Astrocyte (in vitro differentiated cells and primary cell): ENCODE measurements around the gene PPP2R5B. TPM values are rescaled to one million over a fixed set of nuclear protein-coding genes. Genes with fewer than 3 reads are reported as not detected.

Experiments
- DNase-seq: peaks from one replicate; pipeline ENCODE4 v3.0.0-alpha.2; 2010; ENCODE audit warnings: low read depth
- FAIRE-seq: peaks from 2 replicates; lab custom pipeline; 2011; peaks lifted over from hg19 to GRCh38; lab: Jason Lieb, UNC
- H2AFZ ChIP-seq: 2 replicates; pipeline ENCODE4 v1.6.0; 2012; ENCODE audit warnings: low read depth, low read length, inconsistent platforms
- H3K27ac ChIP-seq: 2 replicates; pipeline ENCODE4 v1.5.1; 2011; ENCODE audit warnings: low read depth, low read length, inconsistent platforms
- H3K27me3 ChIP-seq: 2 replicates; pipeline ENCODE4 v1.6.0; 2011; ENCODE audit warnings: low read length, inconsistent platforms; ENCODE audit not compliant: insufficient read depth
- H3K36me3 ChIP-seq: 2 replicates; pipeline ENCODE4 v1.5.1; 2011; ENCODE audit warnings: low read length, inconsistent platforms; ENCODE audit not compliant: insufficient read depth
- H3K4me1 ChIP-seq: 2 replicates; pipeline ENCODE4 v1.5.1; 2011; ENCODE audit warnings: low read length, inconsistent platforms; ENCODE audit not compliant: insufficient read depth
- H3K4me2 ChIP-seq: 2 replicates; pipeline ENCODE4 v1.6.0; 2012; ENCODE audit warnings: low read length, inconsistent platforms
- H3K4me3 ChIP-seq: 2 replicates; pipeline ENCODE4 v1.5.1; 2011; ENCODE audit warnings: low read depth, mild to moderate bottlenecking, low read length, inconsistent platforms; ENCODE audit not compliant: insufficient read depth
- H3K79me2 ChIP-seq: 2 replicates; pipeline ENCODE4 v1.6.0; 2012; ENCODE audit warnings: mild to moderate bottlenecking, low read length, inconsistent platforms; ENCODE audit not compliant: insufficient read depth
- H3K9ac ChIP-seq: 2 replicates; pipeline ENCODE4 v1.6.0; 2012; ENCODE audit warnings: mild to moderate bottlenecking, low read length, inconsistent platforms
- H3K9me3 ChIP-seq: 2 replicates; pipeline ENCODE4 v1.5.1; 2012; ENCODE audit warnings: low read depth, mild to moderate bottlenecking, low read length, inconsistent platforms; ENCODE audit not compliant: insufficient read depth
- H4K20me1 ChIP-seq: 2 replicates; pipeline ENCODE4 v1.6.0; 2012; ENCODE audit warnings: low read length, inconsistent platforms; ENCODE audit not compliant: insufficient read depth
- H3K27ac Mint-ChIP-seq: one replicate; pipeline ENCODE4 v1.8.0; 2021; ENCODE audit warnings: mild to moderate bottlenecking, mixed read lengths; ENCODE audit not compliant: unreplicated experiment
- H3K27me3 Mint-ChIP-seq: one replicate; pipeline ENCODE4 v1.8.0; 2021; ENCODE audit warnings: low read depth, mixed read lengths; ENCODE audit not compliant: unreplicated experiment
- H3K36me3 Mint-ChIP-seq: one replicate; pipeline ENCODE4 v1.8.0; 2021; ENCODE audit warnings: low read depth, mixed read lengths; ENCODE audit not compliant: unreplicated experiment
- H3K4me1 Mint-ChIP-seq: one replicate; pipeline ENCODE4 v1.8.0; 2021; ENCODE audit warnings: low read depth, mixed read lengths; ENCODE audit not compliant: unreplicated experiment
- H3K4me3 Mint-ChIP-seq: one replicate; pipeline ENCODE4 v1.8.0; 2021; ENCODE audit warnings: mild to moderate bottlenecking, moderate library complexity, mixed read lengths; ENCODE audit not compliant: unreplicated experiment
- H3K9me3 Mint-ChIP-seq: one replicate; pipeline ENCODE4 v1.8.0; 2021; ENCODE audit warnings: mild to moderate bottlenecking, mixed read lengths; ENCODE audit not compliant: unreplicated experiment
- EZH2 ChIP-seq: IDR thresholded peaks from 2 replicates; pipeline ENCODE4 v1.6.1; 2012; ENCODE audit warnings: mild to moderate bottlenecking, low read length, inconsistent platforms; ENCODE audit not compliant: insufficient read depth
- total RNA-seq: library from RNA; stranded (reverse); gene quantifications from 2 replicates; pipeline ENCODE4 v1.2.1, GENCODE V29; 2021
- TF ChIP-seq, protein P1 (sequence below): IDR thresholded peaks from 2 replicates; pipeline ENCODE4 v1.5.1; 2011; ENCODE audit warnings: low read depth, mild to moderate bottlenecking, inconsistent platforms, low read length, moderate library complexity; ENCODE audit not compliant: insufficient read depth

Gene PPP2R5B
- total RNA-seq, 1 donor from 2014 or later = 24.1 TPM

DNA sequence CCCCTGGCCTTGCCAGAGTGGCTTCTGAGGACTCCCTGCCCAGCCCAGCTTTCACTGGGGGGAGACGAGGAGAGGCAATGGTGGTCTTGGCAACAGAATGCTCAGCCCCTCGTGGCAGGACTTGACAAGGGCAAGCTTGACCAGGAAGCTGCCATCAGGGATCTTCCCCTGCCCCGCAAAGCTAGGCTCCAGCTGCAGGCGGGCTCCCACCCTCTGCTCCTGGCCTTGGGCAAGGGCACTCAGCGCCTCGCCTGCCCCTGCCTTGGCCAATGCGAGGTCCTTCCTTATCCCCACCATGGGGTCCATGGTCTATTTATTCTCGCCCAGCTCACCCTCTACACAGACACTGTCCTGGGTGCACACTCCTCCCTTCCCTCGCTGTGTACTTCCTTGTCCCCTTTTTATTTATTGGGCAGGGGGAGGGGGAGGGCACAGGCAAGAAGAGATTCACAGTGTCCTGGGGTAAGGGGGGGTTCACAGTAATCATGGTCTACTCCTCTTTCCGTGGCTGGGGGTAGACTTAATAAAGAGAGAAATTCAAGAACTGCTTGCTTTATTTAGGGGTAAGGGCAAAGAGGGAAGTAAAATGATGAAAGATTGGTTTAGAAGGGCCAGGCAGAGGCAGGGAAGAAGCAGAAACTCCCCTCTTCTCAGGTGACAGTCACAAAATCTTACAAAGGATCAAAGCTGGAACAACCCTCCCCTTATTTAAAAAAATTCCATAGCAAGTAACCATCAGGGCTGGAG is 9.6 kb downstream of the PPP2R5B start:
- H3K36me3 Mint-ChIP-seq = peaks cover 37% of the 10 kb centered on the region
- H3K27me3 Mint-ChIP-seq = peaks cover 14% of the 10 kb centered on the region
- H3K4me1 Mint-ChIP-seq = peaks cover 13% of the 10 kb centered on the region
- no peaks in the 10 kb centered on the region for H3K4me1 ChIP-seq
- no peak overlapping the region for H3K27ac Mint-ChIP-seq
- DNase-seq (no peak), FAIRE-seq (no peak)
- peaks cover 9% of the 10 kb centered on the region for H4K20me1 ChIP-seq
- H2AFZ ChIP-seq = no peak overlapping the region
- H3K79me2 ChIP-seq = no peaks in the 10 kb centered on the region
- no peaks in the 10 kb centered on the region for H3K9me3 ChIP-seq
- H3K4me2 ChIP-seq = no peak overlapping the region
- peaks cover 19% of the 10 kb centered on the region for H3K36me3 ChIP-seq
- TF ChIP-seq EZH2 = no peak
- TF ChIP-seq, protein P1, sequence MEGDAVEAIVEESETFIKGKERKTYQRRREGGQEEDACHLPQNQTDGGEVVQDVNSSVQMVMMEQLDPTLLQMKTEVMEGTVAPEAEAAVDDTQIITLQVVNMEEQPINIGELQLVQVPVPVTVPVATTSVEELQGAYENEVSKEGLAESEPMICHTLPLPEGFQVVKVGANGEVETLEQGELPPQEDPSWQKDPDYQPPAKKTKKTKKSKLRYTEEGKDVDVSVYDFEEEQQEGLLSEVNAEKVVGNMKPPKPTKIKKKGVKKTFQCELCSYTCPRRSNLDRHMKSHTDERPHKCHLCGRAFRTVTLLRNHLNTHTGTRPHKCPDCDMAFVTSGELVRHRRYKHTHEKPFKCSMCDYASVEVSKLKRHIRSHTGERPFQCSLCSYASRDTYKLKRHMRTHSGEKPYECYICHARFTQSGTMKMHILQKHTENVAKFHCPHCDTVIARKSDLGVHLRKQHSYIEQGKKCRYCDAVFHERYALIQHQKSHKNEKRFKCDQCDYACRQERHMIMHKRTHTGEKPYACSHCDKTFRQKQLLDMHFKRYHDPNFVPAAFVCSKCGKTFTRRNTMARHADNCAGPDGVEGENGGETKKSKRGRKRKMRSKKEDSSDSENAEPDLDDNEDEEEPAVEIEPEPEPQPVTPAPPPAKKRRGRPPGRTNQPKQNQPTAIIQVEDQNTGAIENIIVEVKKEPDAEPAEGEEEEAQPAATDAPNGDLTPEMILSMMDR = no peak
- H3K27me3 ChIP-seq = peaks cover 2% of the 10 kb centered on the region
- H3K9me3 Mint-ChIP-seq = no peaks in the 10 kb centered on the region
- H3K4me3 ChIP-seq = no peak overlapping the region
- H3K27ac ChIP-seq = no peak overlapping the region
- no peak overlapping the region for H3K4me3 Mint-ChIP-seq
- H3K9ac ChIP-seq = no peak overlapping the region

DNA sequence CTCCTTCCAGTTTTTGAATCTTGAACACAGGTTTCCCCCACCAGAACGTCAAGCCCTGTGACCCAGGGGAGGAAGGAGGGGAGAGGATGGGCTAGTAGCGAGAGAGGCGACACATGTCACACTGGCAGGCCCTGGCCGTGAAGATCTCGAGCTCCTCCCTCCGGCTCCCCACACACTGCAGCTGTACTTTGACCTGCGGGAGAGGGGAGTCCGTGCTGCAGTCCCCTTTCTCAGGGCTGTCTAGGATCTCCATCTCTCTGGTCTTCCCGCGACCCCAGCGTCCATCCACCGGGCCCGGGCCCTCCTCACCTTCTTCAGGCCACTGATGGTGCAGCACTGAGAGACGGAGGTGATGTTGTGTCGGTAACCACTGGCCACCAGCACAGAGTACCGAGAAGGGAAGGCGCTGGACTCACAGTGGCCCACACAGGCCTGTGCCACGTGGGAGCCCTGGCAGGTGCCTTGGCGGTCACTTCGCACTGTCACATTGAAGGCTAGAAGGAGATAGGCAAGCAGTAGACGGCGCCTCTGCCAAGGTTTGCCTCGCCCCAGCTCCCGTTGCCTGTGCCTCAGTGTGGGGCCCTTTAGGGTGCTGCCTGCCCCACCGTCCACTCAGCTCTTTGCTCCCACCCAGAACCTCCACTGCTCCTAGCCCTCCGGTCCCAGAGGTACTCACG is 10.3 kb downstream of the PPP2R5B start:
- no peak for DNase-seq
- H3K36me3 Mint-ChIP-seq = peaks cover 33% of the 10 kb centered on the region
- Histone ChIP-seq H3K4me3 (no peak overlapping the region), H3K4me2 (no peak overlapping the region), H3K9ac (no peak overlapping the region), H3K79me2 (no peaks in the 10 kb centered on the region), H2AFZ (no peak overlapping the region), H3K4me1 (no peaks in the 10 kb centered on the region), H3K9me3 (no peaks in the 10 kb centered on the region), H3K27me3 (peaks cover 2% of the 10 kb centered on the region), H3K27ac (no peak overlapping the region), H3K36me3 (peaks cover 17% of the 10 kb centered on the region), H4K20me1 (peaks cover 6% of the 10 kb centered on the region)
- H3K9me3 Mint-ChIP-seq = no peaks in the 10 kb centered on the region
- no peak for FAIRE-seq
- TF ChIP-seq EZH2 = no peak
- TF ChIP-seq, protein P1 = no peak
- H3K4me3 Mint-ChIP-seq = no peak overlapping the region
- H3K4me1 Mint-ChIP-seq = peaks cover 13% of the 10 kb centered on the region
- H3K27ac Mint-ChIP-seq = no peak overlapping the region
- peaks cover 18% of the 10 kb centered on the region for H3K27me3 Mint-ChIP-seq
